ENCODE results near the gene PTPN21.
"Not testable (repeated sequence)": the region's sequence is repeated elsewhere in the genome, so short reads cannot be mapped to it uniquely, and the experiment has no call there.

Gene PTPN21

DNA sequence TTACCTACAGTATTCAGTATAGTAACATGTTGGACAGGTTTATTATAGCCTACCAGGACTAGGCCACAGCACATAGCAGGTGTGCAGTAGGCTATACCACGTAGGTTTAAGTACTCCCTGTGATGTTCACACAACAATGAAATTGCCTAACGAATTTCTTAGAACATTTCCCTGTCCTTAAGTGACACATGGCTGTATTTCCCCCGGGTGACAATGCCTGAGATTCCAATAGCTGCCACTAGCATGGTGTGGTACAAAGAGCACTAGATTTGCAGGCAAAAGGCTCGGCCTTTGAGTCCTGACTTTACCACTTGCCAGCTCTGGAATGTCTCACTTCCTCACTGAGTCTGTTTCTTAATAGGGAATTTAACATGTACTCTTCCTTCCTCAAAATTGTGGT is 19.7 kb downstream of the PTPN21 start:
- H3K4me3 ChIP-seq (ENCODE audit: low read depth, low read length): no peak overlapping the region
- H3K36me3 ChIP-seq (ENCODE audit: insufficient read depth, low read length): no peaks in the 10 kb centered on the region
- no peak overlapping the region for H2AFZ ChIP-seq (ENCODE audit: low read length, unreplicated experiment)
- H3K27me3 ChIP-seq (ENCODE audit: insufficient read depth, low read length): no peaks in the 10 kb centered on the region
- H3K79me2 ChIP-seq (ENCODE audit: control insufficient read depth, insufficient read depth, low read length, unreplicated experiment): peaks cover 7% of the 10 kb centered on the region
- no peak overlapping the region for H3K27ac ChIP-seq (ENCODE audit: low read depth, low read length)
- H3K4me1 ChIP-seq (ENCODE audit: control insufficient read depth, insufficient read depth, low read length, unreplicated experiment): no peaks in the 10 kb centered on the region

GRCh38 chr14:88533064-88533602 is 21.7 kb downstream of the PTPN21 start:
- no peaks in the 10 kb centered on the region for H3K4me1 ChIP-seq (ENCODE audit: control insufficient read depth, insufficient read depth, low read length, unreplicated experiment)
- peaks cover 2% of the 10 kb centered on the region for H3K79me2 ChIP-seq (ENCODE audit: control insufficient read depth, insufficient read depth, low read length, unreplicated experiment)
- H3K4me3 ChIP-seq (ENCODE audit: low read depth, low read length): no peak overlapping the region
- no peak overlapping the region for H2AFZ ChIP-seq (ENCODE audit: low read length, unreplicated experiment)
- H3K27me3 ChIP-seq (ENCODE audit: insufficient read depth, low read length): no peaks in the 10 kb centered on the region
- H3K27ac ChIP-seq (ENCODE audit: low read depth, low read length): no peak overlapping the region
- H3K36me3 ChIP-seq (ENCODE audit: insufficient read depth, low read length): no peaks in the 10 kb centered on the region

DNA sequence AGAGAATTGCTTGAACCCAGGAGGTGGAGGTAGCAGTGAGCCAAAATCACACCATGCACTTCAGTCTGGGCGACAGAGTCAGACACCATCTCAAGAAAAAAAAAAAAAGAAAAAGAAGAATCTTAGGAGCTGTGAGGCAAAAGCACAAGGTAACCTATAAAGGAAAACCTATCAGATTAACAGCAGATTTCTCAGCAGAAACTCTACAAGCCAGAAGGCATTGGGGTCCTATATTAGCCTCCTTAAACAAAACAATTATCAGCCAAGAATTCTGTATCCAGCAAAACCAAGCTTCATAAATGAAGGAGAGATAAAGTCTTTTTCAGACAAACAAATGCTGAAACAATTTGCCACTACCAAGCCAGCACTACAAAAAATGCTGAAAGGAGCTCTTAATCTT is 24.9 kb downstream of the PTPN21 start:
- H2AFZ ChIP-seq (ENCODE audit: low read length, unreplicated experiment); H3K4me3 ChIP-seq (ENCODE audit: low read depth, low read length); H3K27ac ChIP-seq (ENCODE audit: low read depth, low read length); H3K4me1 ChIP-seq (ENCODE audit: control insufficient read depth, insufficient read depth, low read length, unreplicated experiment); H3K36me3 ChIP-seq (ENCODE audit: insufficient read depth, low read length); H3K27me3 ChIP-seq (ENCODE audit: insufficient read depth, low read length); H3K79me2 ChIP-seq (ENCODE audit: control insufficient read depth, insufficient read depth, low read length, unreplicated experiment): not testable (repeated sequence)

GRCh38 chr14:88522393-88522792 is 32.4 kb downstream of the PTPN21 start:
- Histone ChIP-seq H3K4me3 (ENCODE audit: low read depth, low read length) (no peak overlapping the region), H3K36me3 (ENCODE audit: insufficient read depth, low read length) (no peaks in the 10 kb centered on the region), H3K27me3 (ENCODE audit: insufficient read depth, low read length) (no peaks in the 10 kb centered on the region), H2AFZ (ENCODE audit: low read length, unreplicated experiment) (no peak overlapping the region), H3K4me1 (ENCODE audit: control insufficient read depth, insufficient read depth, low read length, unreplicated experiment) (peaks cover 6% of the 10 kb centered on the region), H3K27ac (ENCODE audit: low read depth, low read length) (no peak overlapping the region), H3K79me2 (ENCODE audit: control insufficient read depth, insufficient read depth, low read length, unreplicated experiment) (peaks cover 4% of the 10 kb centered on the region)

GRCh38 chr14:88521818-88522217 is 33.0 kb downstream of the PTPN21 start:
- no peak overlapping the region for H3K4me3 ChIP-seq (ENCODE audit: low read depth, low read length)
- peaks cover 6% of the 10 kb centered on the region for H3K4me1 ChIP-seq (ENCODE audit: control insufficient read depth, insufficient read depth, low read length, unreplicated experiment)
- H2AFZ ChIP-seq (ENCODE audit: low read length, unreplicated experiment): no peak overlapping the region
- no peaks in the 10 kb centered on the region for H3K27me3 ChIP-seq (ENCODE audit: insufficient read depth, low read length)
- no peaks in the 10 kb centered on the region for H3K36me3 ChIP-seq (ENCODE audit: insufficient read depth, low read length)
- H3K27ac ChIP-seq (ENCODE audit: low read depth, low read length): no peak overlapping the region
- peaks cover 4% of the 10 kb centered on the region for H3K79me2 ChIP-seq (ENCODE audit: control insufficient read depth, insufficient read depth, low read length, unreplicated experiment)

GRCh38 chr14:88519907-88520306 is 34.9 kb downstream of the PTPN21 start:
- no peaks in the 10 kb centered on the region for H3K27me3 ChIP-seq (ENCODE audit: insufficient read depth, low read length)
- H3K4me3 ChIP-seq (ENCODE audit: low read depth, low read length): no peak overlapping the region
- peaks cover 6% of the 10 kb centered on the region for H3K4me1 ChIP-seq (ENCODE audit: control insufficient read depth, insufficient read depth, low read length, unreplicated experiment)
- no peak overlapping the region for H3K27ac ChIP-seq (ENCODE audit: low read depth, low read length)
- peaks cover 4% of the 10 kb centered on the region for H3K79me2 ChIP-seq (ENCODE audit: control insufficient read depth, insufficient read depth, low read length, unreplicated experiment)
- no peak overlapping the region for H2AFZ ChIP-seq (ENCODE audit: low read length, unreplicated experiment)
- H3K36me3 ChIP-seq (ENCODE audit: insufficient read depth, low read length): no peaks in the 10 kb centered on the region

- no peaks in the 10 kb centered on the region for H3K27me3 ChIP-seq (ENCODE audit: insufficient read depth, low read length)
- no peak overlapping the region for H3K4me3 ChIP-seq (ENCODE audit: low read depth, low read length)
- H3K36me3 ChIP-seq (ENCODE audit: insufficient read depth, low read length): no peaks in the 10 kb centered on the region
- peak overlapping the region; percentile 12; the same call in 1 of the 2 replicates for H3K27ac ChIP-seq (ENCODE audit: low read depth, low read length)
- peaks cover 6% of the 10 kb centered on the region for H3K4me1 ChIP-seq (ENCODE audit: control insufficient read depth, insufficient read depth, low read length, unreplicated experiment)
- H3K79me2 ChIP-seq (ENCODE audit: control insufficient read depth, insufficient read depth, low read length, unreplicated experiment): peaks cover 4% of the 10 kb centered on the region
- H2AFZ ChIP-seq (ENCODE audit: low read length, unreplicated experiment): no peak overlapping the region
Measured at GRCh38 chr14:88518592-88519512, 36.0 kb downstream of the PTPN21 start.

DNA sequence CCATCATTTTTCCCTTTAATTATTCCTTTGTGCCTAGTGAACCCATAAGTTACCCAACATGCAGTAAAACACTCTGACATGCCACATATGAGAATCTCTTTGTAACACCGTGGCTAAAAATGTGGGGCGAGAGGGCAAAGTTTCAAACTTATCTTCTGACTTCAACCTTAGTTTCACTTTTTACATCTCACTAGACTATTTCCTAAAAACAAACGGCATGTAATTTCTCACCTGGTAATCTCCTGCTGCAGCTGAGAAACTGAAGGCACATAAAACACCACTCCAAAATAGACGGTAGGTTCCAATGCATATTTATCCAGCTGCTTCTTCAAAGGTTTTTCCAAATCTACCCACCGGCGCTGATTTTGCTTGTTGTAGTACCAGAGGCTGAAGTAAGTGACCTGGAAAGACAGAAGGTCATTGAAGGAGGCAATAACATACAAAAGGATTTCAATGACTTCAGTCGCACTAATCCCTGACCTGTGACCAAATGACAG is 37.9 kb downstream of the PTPN21 start:
- Histone ChIP-seq H3K4me1 (ENCODE audit: control insufficient read depth, insufficient read depth, low read length, unreplicated experiment) (peaks cover 6% of the 10 kb centered on the region), H3K79me2 (ENCODE audit: control insufficient read depth, insufficient read depth, low read length, unreplicated experiment) (no peaks in the 10 kb centered on the region), H3K27me3 (ENCODE audit: insufficient read depth, low read length) (no peaks in the 10 kb centered on the region), H2AFZ (ENCODE audit: low read length, unreplicated experiment) (no peak overlapping the region), H3K36me3 (ENCODE audit: insufficient read depth, low read length) (no peaks in the 10 kb centered on the region), H3K4me3 (ENCODE audit: low read depth, low read length) (no peak overlapping the region), H3K27ac (ENCODE audit: low read depth, low read length) (no peak overlapping the region)

DNA sequence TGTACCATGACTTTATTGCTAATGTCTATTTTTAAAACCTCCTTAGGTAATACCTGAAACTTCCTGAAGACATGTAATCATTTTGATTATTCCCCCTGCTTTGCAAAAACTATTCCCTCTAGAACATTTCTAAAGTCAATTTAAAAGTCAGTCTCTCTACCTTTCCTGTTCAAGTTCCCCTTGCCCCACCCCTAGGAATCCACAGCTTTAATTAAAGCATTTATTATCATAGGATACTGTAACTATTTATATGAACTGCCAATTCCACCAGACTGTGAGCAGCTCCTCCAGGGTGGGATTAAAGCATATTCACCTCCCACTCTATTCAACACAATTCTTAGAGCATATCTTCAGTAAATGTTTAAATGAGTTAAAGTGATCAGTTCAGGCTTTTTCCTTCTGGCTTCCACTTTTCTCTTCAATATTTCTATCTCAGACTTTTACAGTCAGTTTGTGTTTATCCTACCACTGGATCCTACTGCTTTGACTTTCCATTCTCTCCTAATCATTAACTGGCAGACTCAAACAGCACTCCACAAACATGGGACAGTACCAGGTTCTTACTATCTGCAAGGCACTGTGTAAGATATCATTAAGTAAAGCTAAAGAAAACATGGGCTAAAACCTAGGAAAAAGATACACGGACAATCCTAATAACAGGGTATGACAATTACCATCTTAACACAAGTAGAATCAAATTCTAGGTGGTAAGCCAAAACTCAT is 39.1 kb downstream of the PTPN21 start:
- Histone ChIP-seq H3K27ac (ENCODE audit: low read depth, low read length) (no peak overlapping the region), H3K4me3 (ENCODE audit: low read depth, low read length) (no peak overlapping the region), H3K27me3 (ENCODE audit: insufficient read depth, low read length) (no peaks in the 10 kb centered on the region), H3K36me3 (ENCODE audit: insufficient read depth, low read length) (no peaks in the 10 kb centered on the region), H2AFZ (ENCODE audit: low read length, unreplicated experiment) (no peak overlapping the region), H3K79me2 (ENCODE audit: control insufficient read depth, insufficient read depth, low read length, unreplicated experiment) (no peaks in the 10 kb centered on the region), H3K4me1 (ENCODE audit: control insufficient read depth, insufficient read depth, low read length, unreplicated experiment) (peaks cover 6% of the 10 kb centered on the region)

GRCh38 chr14:88507208-88507607 is 47.6 kb downstream of the PTPN21 start:
- H3K27ac ChIP-seq (ENCODE audit: low read depth, low read length): no peak overlapping the region
- H3K4me1 ChIP-seq (ENCODE audit: control insufficient read depth, insufficient read depth, low read length, unreplicated experiment): no peaks in the 10 kb centered on the region

More at GRCh38 chr14:88507208-88507607, 47.6 kb downstream of the PTPN21 start:
- Histone ChIP-seq H3K4me3 (ENCODE audit: low read depth, low read length) (no peak overlapping the region), H2AFZ (ENCODE audit: low read length, unreplicated experiment) (no peak overlapping the region), H3K36me3 (ENCODE audit: insufficient read depth, low read length) (peaks cover 3% of the 10 kb centered on the region; the same call in 1 of the 2 replicates), H3K27me3 (ENCODE audit: insufficient read depth, low read length) (no peaks in the 10 kb centered on the region), H3K79me2 (ENCODE audit: control insufficient read depth, insufficient read depth, low read length, unreplicated experiment) (no peaks in the 10 kb centered on the region)
